Stomach (tissue), 9 donors: ENCODE measurements around the gene CHRM4. TPM values are rescaled to one million over a fixed set of nuclear protein-coding genes. Genes with fewer than 3 reads are reported as not detected.

Experiments used
- DNase-seq, 2 donors: peaks; one replicate each; pipeline versions ENCODE4 v3.0.0 to v3.0.0-alpha.2; 2013 to 2019
- H3K27ac ChIP-seq, 5 donors: fragments of 200-600 bp in 4 of 5; sonication (generic) in 4 of 5; one replicate each; pipeline ENCODE4 v1.5.1; 2013 to 2019; ENCODE audit warnings: mild to moderate bottlenecking in 1 of 5, moderate library complexity in 1 of 5
- H3K27me3 ChIP-seq, 3 donors: fragments of 200-600 bp; sonication (generic); one replicate each; pipeline ENCODE4 v1.5.1; 2017 to 2019; ENCODE audit warnings: mixed run types in 1 of 3
- H3K36me3 ChIP-seq, 4 donors: fragments of 200-600 bp; sonication (generic); 1 replicate in 3 of 4; 2 replicates in 1 of 4; pipeline ENCODE4 v1.5.1; 2016 to 2019
- H3K4me1 ChIP-seq, 4 donors: fragments of 200-600 bp; sonication (generic); one replicate each; pipeline ENCODE4 v1.5.1; 2016 to 2019
- H3K4me3 ChIP-seq, 4 donors: fragments of 200-600 bp; sonication (generic) in 3 of 4; one replicate each; pipeline ENCODE4 v1.5.1; 2016 to 2019; ENCODE audit warnings: mild to moderate bottlenecking in 1 of 4
- H3K9me3 ChIP-seq, 4 donors: fragments of 200-600 bp; sonication (generic); one replicate each; pipeline ENCODE4 v1.5.1; 2016 to 2019
- EP300 ChIP-seq: sonication (generic); formaldehyde crosslinking; IDR thresholded peaks from one replicate; pipeline ENCODE4 v1.6.1; 2017; ENCODE audit warnings: antibody characterized with exemption
- POLR2A ChIP-seq, 4 donors: fragments of 450-650 bp; IDR thresholded peaks; one replicate each; pipeline ENCODE4 v1.6.1; 2016; ENCODE audit warnings: antibody characterized with exemption in 4 of 4, control low read depth in 2 of 4, mild to moderate bottlenecking in 1 of 4, moderate library complexity in 1 of 4
- POLR2AphosphoS5 ChIP-seq, 3 donors: sonication (generic); formaldehyde crosslinking; IDR thresholded peaks; one replicate each; pipeline ENCODE4 v1.6.1; 2016; ENCODE audit warnings: antibody characterized with exemption in 3 of 3
- WGBS, 5 donors: extraction: QIAGEN DNeasy Blood & Tissue Kit in 3 of 5; methylation state at CpG; one replicate each; pipeline versions ENCODE4 v1.1.5 to v1.1.7; 2013 to 2018; 5-methylcytosine and 5-hydroxymethylcytosine counted together
- intact Hi-C: fragments of 100-400 bp; cut with DNase I; formaldehyde crosslinking; loops from one replicate; pipeline ENCODE4 v1.15.1; 2023; ENCODE audit warnings: low total_unique reads
- polyA plus RNA-seq, 3 donors: library from polyadenylated mRNA; stranded (reverse); fragments of 200-250 nt; gene quantifications; one replicate each; pipeline ENCODE4 v1.2.3, GENCODE V29; 2013
- total RNA-seq, 5 donors: library from RNA; depleted of rRNA; stranded (reverse); fragments of >200 nt; gene quantifications; one replicate each; pipeline versions ENCODE4 v1.1.0 to v1.2.3, GENCODE V29; 2014 to 2016
- TF ChIP-seq, protein P1 (sequence below), 7 experiments: fragments of 450-650 bp in 4 of 7; fragments of 200-600 bp in 3 of 7; sonication (generic) in 3 of 7; IDR thresholded peaks; one replicate each; pipeline ENCODE4 v1.5.1; 2016 to 2019; ENCODE audit warnings: antibody characterized with exemption in 7 of 7, control low read depth in 2 of 7, mild to moderate bottlenecking in 1 of 7
- donor health status: healthy with polysubstance abuse.
- donor health status: Bipolar disorder and iron deficiency.
- donor health status: healthy.

The CHRM4 gene
- total and polyA plus RNA-seq, 8 donors, result 0.37 to 2.8 TPM; not detected in 6

DNA sequence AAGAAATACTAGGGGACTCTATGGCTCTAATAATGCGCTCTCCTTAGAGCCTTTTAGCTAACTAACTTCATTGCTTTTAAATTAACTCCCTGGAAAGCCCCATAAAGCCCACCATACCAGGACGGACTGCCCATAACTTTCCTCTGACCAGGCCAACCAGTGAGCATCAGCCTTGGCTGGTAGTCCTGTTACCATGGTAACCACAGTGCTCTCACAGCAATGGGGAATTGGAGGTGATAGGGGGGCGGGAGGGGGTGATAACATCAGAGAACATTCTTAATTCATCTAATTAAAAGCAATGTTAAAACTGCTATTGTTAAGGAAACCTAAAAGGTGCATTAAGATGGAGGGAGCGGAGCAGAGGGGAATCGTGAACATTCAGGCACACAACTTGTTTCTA is 27.2 kb upstream of the CHRM4 start:
- intact Hi-C loops, result no loop called here
- no peak for TF ChIP-seq EP300
- TF ChIP-seq, protein P1, sequence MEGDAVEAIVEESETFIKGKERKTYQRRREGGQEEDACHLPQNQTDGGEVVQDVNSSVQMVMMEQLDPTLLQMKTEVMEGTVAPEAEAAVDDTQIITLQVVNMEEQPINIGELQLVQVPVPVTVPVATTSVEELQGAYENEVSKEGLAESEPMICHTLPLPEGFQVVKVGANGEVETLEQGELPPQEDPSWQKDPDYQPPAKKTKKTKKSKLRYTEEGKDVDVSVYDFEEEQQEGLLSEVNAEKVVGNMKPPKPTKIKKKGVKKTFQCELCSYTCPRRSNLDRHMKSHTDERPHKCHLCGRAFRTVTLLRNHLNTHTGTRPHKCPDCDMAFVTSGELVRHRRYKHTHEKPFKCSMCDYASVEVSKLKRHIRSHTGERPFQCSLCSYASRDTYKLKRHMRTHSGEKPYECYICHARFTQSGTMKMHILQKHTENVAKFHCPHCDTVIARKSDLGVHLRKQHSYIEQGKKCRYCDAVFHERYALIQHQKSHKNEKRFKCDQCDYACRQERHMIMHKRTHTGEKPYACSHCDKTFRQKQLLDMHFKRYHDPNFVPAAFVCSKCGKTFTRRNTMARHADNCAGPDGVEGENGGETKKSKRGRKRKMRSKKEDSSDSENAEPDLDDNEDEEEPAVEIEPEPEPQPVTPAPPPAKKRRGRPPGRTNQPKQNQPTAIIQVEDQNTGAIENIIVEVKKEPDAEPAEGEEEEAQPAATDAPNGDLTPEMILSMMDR (IDR thresholded peaks at IDR 0.05), result no peak
- TF ChIP-seq POLR2A (IDR thresholded peaks at IDR 0.05), result no peak
- no peak for TF ChIP-seq POLR2AphosphoS5 (IDR thresholded peaks at IDR 0.05)
- DNase-seq, result no peak
- 92 to 97% (median 95%) methylated on average over 5 of the region's 5 CpGs for WGBS, 5 donors
- Histone ChIP-seq H3K36me3 (peaks cover 27 to 75% (median 70%) of the 10 kb centered on the region in 4 donors), H3K27ac (no peak overlapping the region), H3K4me3 (no peak overlapping the region), H3K9me3 (no peaks in the 10 kb centered on the region), H3K4me1 (peaks cover 0 to 7% (median 0%) of the 10 kb centered on the region in 4 donors), H3K27me3 (no peaks in the 10 kb centered on the region)

GRCh38 chr11:46417711-46418110 is 26.1 kb upstream of the CHRM4 start:
- Histone ChIP-seq H3K9me3 (no peaks in the 10 kb centered on the region), H3K36me3 (peaks cover 27 to 82% (median 79%) of the 10 kb centered on the region in 4 donors), H3K27me3 (no peaks in the 10 kb centered on the region), H3K4me1 (peaks cover 0 to 7% (median 0%) of the 10 kb centered on the region in 4 donors), H3K4me3 (no peak overlapping the region), H3K27ac (no peak overlapping the region)
- intact Hi-C loops, result no loop called here
- WGBS, 5 donors, result 86 to 91% (median 89%) methylated on average over 7 of the region's 7 CpGs
- DNase-seq, result no peak
- TF ChIP-seq, protein P1 (IDR thresholded peaks at IDR 0.05), result no peak
- TF ChIP-seq POLR2A (IDR thresholded peaks at IDR 0.05) (no peak), EP300 (no peak), POLR2AphosphoS5 (IDR thresholded peaks at IDR 0.05) (no peak)

GRCh38 chr11:46414879-46415278 is 23.3 kb upstream of the CHRM4 start:
- Histone ChIP-seq H3K27me3 (no peaks in the 10 kb centered on the region), H3K4me3 (no peak overlapping the region), H3K4me1 (no peaks in the 10 kb centered on the region), H3K9me3 (no peaks in the 10 kb centered on the region), H3K36me3 (peaks cover 30 to 82% (median 79%) of the 10 kb centered on the region in 4 donors), H3K27ac (no peak overlapping the region)
- 54 to 64% (median 58%) methylated on average over 3 of the region's 3 CpGs for WGBS, 5 donors
- no peak for DNase-seq
- no peak for TF ChIP-seq POLR2AphosphoS5 (IDR thresholded peaks at IDR 0.05)
- TF ChIP-seq, protein P1 (IDR thresholded peaks at IDR 0.05), result no peak
- no peak for TF ChIP-seq EP300
- no peak for TF ChIP-seq POLR2A (IDR thresholded peaks at IDR 0.05)
- intact Hi-C loops, result no loop called here

DNA sequence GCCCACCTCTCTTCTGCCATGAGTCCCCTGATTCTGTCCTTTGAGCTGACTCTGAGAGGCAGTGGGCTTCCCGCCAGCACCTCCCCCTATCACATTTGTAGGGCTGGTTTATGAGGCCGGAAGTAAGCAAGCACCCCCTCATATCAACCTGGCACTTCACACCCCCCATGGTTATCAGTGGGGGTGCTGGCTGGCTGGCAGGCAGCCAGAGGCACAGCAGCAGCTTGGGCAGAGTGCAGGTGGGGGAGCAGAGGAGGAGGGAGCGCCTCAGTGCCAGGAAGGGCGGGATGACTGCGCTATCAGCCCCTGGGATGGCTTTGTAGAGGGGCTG is 22.9 kb upstream of the CHRM4 start:
- H3K27ac ChIP-seq, result no peak overlapping the region
- intact Hi-C loops, result no loop called here
- WGBS, 5 donors, result 75 to 90% (median 83%) methylated on average over 5 of the region's 5 CpGs

DNA sequence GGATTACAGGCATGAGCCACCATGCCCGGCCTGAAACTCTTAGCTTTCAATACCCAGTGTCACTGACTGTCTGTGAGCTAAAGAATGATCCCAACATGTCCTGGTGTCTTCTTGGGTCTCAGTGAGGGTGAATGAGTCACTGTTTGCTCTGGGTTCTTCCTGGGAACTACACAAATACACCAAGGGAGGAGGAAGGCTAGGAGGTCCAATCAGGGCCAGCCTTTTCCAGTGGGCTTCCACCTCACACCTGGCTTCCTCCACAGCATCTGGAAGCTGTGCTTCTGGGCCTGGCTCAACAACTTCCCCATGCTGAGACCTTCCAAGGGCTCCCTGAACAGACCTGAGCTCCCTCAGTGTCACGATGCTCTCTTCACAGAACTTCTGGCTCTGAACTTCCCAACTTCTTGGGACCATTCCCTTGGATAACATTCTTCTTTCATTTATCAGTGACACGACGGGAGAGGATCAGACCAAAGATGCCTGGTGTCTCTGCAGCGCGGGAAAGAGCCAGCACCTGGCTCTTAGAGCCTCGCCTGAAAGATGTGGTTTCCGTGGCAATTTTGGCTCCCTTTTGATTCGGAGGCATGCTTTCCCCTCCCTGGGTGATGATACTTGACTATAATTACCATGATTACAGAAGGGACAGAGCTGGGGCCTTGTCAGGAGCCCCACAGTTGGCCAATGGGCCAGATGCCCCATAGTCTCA is 22.3 kb upstream of the CHRM4 start:
- intact Hi-C loops, result no loop called here
- Histone ChIP-seq H3K4me3 (no peak overlapping the region), H3K9me3 (no peaks in the 10 kb centered on the region), H3K4me1 (no peaks in the 10 kb centered on the region), H3K27me3 (no peaks in the 10 kb centered on the region), H3K36me3 (peaks cover 37 to 90% (median 87%) of the 10 kb centered on the region in 4 donors), H3K27ac (no peak overlapping the region)
- no peak for DNase-seq
- WGBS, 5 donors, result 85 to 92% (median 86%) methylated on average over 9 of the region's 9 CpGs
- TF ChIP-seq, protein P1 (IDR thresholded peaks at IDR 0.05), result no peak
- TF ChIP-seq EP300, result no peak
- TF ChIP-seq POLR2A (IDR thresholded peaks at IDR 0.05), result no peak
- no peak for TF ChIP-seq POLR2AphosphoS5 (IDR thresholded peaks at IDR 0.05)

More for the DNA sequence above, 22.9 kb upstream of the CHRM4 start:
- TF ChIP-seq EP300, result no peak
- Histone ChIP-seq H3K4me1 (no peaks in the 10 kb centered on the region), H3K36me3 (peaks cover 34 to 86% (median 82%) of the 10 kb centered on the region in 4 donors), H3K9me3 (no peaks in the 10 kb centered on the region), H3K27me3 (no peaks in the 10 kb centered on the region), H3K4me3 (no peak overlapping the region)
- peak in 1 of 2 donors; percentile 34 for DNase-seq
